NOMO-1 treated with dmso at 0.1 percent for 144 hours (cell line): ENCODE data around the gene PTPRR.

ENCODE experiments used
- DNase-seq: peaks from one replicate; lab custom pipeline; 2025; ENCODE audit not compliant: unreplicated experiment; lab: John Stamatoyannopoulos, UW

The PTPRR gene

GRCh38 chr12:70706611-70707010 lies 213.9 kb downstream of the PTPRR start:
- no peak for DNase-seq

GRCh38 chr12:70698345-70698744 lies 222.2 kb downstream of the PTPRR start:
- DNase-seq = no peak

GRCh38 chr12:70695361-70696023 lies 225.0 kb downstream of the PTPRR start:
- DNase-seq = no peak

GRCh38 chr12:70692681-70693288 lies 227.8 kb downstream of the PTPRR start:
- no peak for DNase-seq

GRCh38 chr12:70691018-70691672 lies 229.4 kb downstream of the PTPRR start:
- no peak for DNase-seq

- DNase-seq = no peak
Measured at GRCh38 chr12:70686907-70687306, 233.6 kb downstream of the PTPRR start.

- DNase-seq = no peak
Measured at GRCh38 chr12:70686299-70686698, 234.2 kb downstream of the PTPRR start.

GRCh38 chr12:70683976-70684375 lies 236.6 kb downstream of the PTPRR start:
- no peak for DNase-seq

GRCh38 chr12:70671698-70672097 lies 248.8 kb downstream of the PTPRR start:
- DNase-seq = no peak

GRCh38 chr12:70670948-70671347 lies 249.6 kb downstream of the PTPRR start:
- no peak for DNase-seq

GRCh38 chr12:70667253-70667652 lies 253.3 kb downstream of the PTPRR start:
- no peak for DNase-seq

GRCh38 chr12:70666364-70666763 lies 254.2 kb downstream of the PTPRR start:
- DNase-seq = no peak

- DNase-seq = no peak
Measured at GRCh38 chr12:70664465-70664881, 256.1 kb downstream of the PTPRR start.

GRCh38 chr12:70663838-70664237 lies 256.7 kb downstream of the PTPRR start:
- DNase-seq = no peak

GRCh38 chr12:70661466-70662161 lies 258.9 kb downstream of the PTPRR start:
- no peak for DNase-seq

GRCh38 chr12:70660620-70661219 lies 259.8 kb downstream of the PTPRR start:
- DNase-seq = no peak

GRCh38 chr12:70660002-70660604 lies 260.4 kb downstream of the PTPRR start:
- DNase-seq = no peak

- DNase-seq = no peak
Measured at GRCh38 chr12:70659077-70659606, 261.4 kb downstream of the PTPRR start.

- no peak for DNase-seq
Measured at GRCh38 chr12:70657616-70658286, 262.8 kb downstream of the PTPRR start.

- DNase-seq = no peak
Measured at GRCh38 chr12:70652451-70652850, 268.1 kb downstream of the PTPRR start.
